AG04449 (cell line): ENCODE results near the gene ATP2A3.

Experiments used
- CTCF ChIA-PET: fragments of 350-600 bp; formaldehyde crosslinking; extraction: SDS; loops from one replicate; lab custom pipeline; 2021; ENCODE audit warnings: antibody characterized with exemption; lab: Yijun Ruan, JAX
- POLR2A ChIA-PET: fragments of 400-600, 350-600 bp; formaldehyde crosslinking; extraction: SDS; loops from one replicate; lab custom pipeline; 2020; ENCODE audit warnings: antibody characterized with exemption, inconsistent platforms; lab: Yijun Ruan, JAX
- DNase-seq: peaks from one replicate; pipeline ENCODE4 v3.0.0-alpha.2; 2010; ENCODE audit warnings: low read depth, low spot score
- H3K4me3 ChIP-seq: 2 replicates; pipeline ENCODE4 v1.5.1; 2011; ENCODE audit warnings: low read depth, mild to moderate bottlenecking, control low read depth, low read length
- CTCF ChIP-seq: IDR thresholded peaks from one replicate; pipeline ENCODE4 v1.5.1; 2011; ENCODE audit warnings: mild to moderate bottlenecking, moderate library complexity, low read length, control low read depth, inconsistent platforms; ENCODE audit not compliant: insufficient read depth; ENCODE audit errors: missing control alignments

ATP2A3 gene

GRCh38 chr17:3964203-3965117 is at the start of gene ATP2A3:
Gene ATP2A3 (minus strand): TSS chr17:3964437. CDS start chr17:3964291, 146 bp downstream.
- ChIA-PET POLR2A (interaction anchor here (0.5 kb wide), 1 partner anchor 20 kb away, joined by 3 read pairs; no protein-coding TSS in a partner anchor), CTCF (interaction anchor here (0.7 to 1.6 kb wide), 2 partner anchors 8 to 29 kb away, joined by 3 read pairs; no protein-coding TSS in a partner anchor)
- H3K4me3 ChIP-seq = peak within 1 kb of the TSS; percentile 44
- DNase-seq = no peak
- no peak for TF ChIP-seq CTCF

GRCh38 chr17:4010754-4011153 is 46.5 kb upstream of the ATP2A3 start:
- DNase-seq = no peak
- no peak overlapping the region for H3K4me3 ChIP-seq
- ChIA-PET POLR2A (no interaction called here), CTCF (interaction anchor here (0.6 to 1.6 kb wide), 3 partner anchors 8 to 184 kb away, joined by 3 to 5 read pairs (median 3); no protein-coding TSS in a partner anchor)
- no peak for TF ChIP-seq CTCF

- CTCF ChIA-PET = interaction anchor here (1.2 to 1.8 kb wide), 6 partner anchors 8 to 182 kb away, joined by 3 to 10 read pairs (median 5); no protein-coding TSS in a partner anchor
These were observed 45.0 kb upstream of the ATP2A3 start for GRCh38 chr17:4009186-4009785.

GRCh38 chr17:4008441-4009185 is 44.4 kb upstream of the ATP2A3 start:
- TF ChIP-seq CTCF = no peak
- ChIA-PET CTCF (interaction anchor here (1.2 to 5.1 kb wide), 5 partner anchors 9 to 272 kb away, joined by 3 to 35 read pairs (median 7); no protein-coding TSS in a partner anchor), POLR2A (interaction anchor here (0.6 kb wide), 1 partner anchor 104 kb away, joined by 3 read pairs; no protein-coding TSS in a partner anchor)
- DNase-seq = no peak
- H3K4me3 ChIP-seq = no peak overlapping the region

More at GRCh38 chr17:4009186-4009785, 45.0 kb upstream of the ATP2A3 start:
- H3K4me3 ChIP-seq = no peak overlapping the region
- POLR2A ChIA-PET = interaction anchor here (0.6 kb wide), 1 partner anchor 104 kb away, joined by 3 read pairs; no protein-coding TSS in a partner anchor
- TF ChIP-seq CTCF = no peak
- DNase-seq = no peak

- TF ChIP-seq CTCF = no peak
- no peak for DNase-seq
- CTCF ChIA-PET = interaction anchor here (1.1 to 9.9 kb wide), 5 partner anchors 10 to 272 kb away, joined by 3 to 137 read pairs (median 10); partner anchors contain the start of gene P2RX1
- POLR2A ChIA-PET = no interaction called here
- H3K4me3 ChIP-seq = no peak overlapping the region
These were observed 43.8 kb upstream of the ATP2A3 start for GRCh38 chr17:4008082-4008435.
